RWPE2 (cell line): ENCODE results near the gene GNS.

Experiments used
- ATAC-seq: fragments of 200-7000 bp; cut with Tn5 transposase; 3 replicates; pipeline ENCODE4 v1.9.1; 2021; ENCODE audit warnings: low read depth
- DNase-seq: peaks from one replicate; pipeline ENCODE4 v3.0.0-alpha.2; 2020; ENCODE audit warnings: low spot score
- H3K27ac ChIP-seq: fragments of 450-650 bp; 2 replicates; pipeline ENCODE4 v1.5.1; 2017; ENCODE audit warnings: mild to moderate bottlenecking; ENCODE audit not compliant: poor library complexity, severe bottlenecking
- H3K27me3 ChIP-seq: fragments of 250-450 bp; sonication (Bioruptor Pico); 2 replicates; pipeline ENCODE4 v1.5.1; 2021; ENCODE audit warnings: mild to moderate bottlenecking, moderate library complexity; ENCODE audit not compliant: insufficient read depth, poor library complexity, severe bottlenecking
- H3K36me3 ChIP-seq: fragments of 250-450 bp; sonication (Bioruptor Pico); 2 replicates; pipeline ENCODE4 v1.5.1; 2020; ENCODE audit warnings: low read depth, mild to moderate bottlenecking, moderate library complexity
- H3K4me1 ChIP-seq: fragments of 250-450 bp; sonication (Bioruptor Pico); 2 replicates; pipeline ENCODE4 v1.5.1; 2021; ENCODE audit warnings: mild to moderate bottlenecking, moderate library complexity; ENCODE audit not compliant: insufficient read depth, poor library complexity, severe bottlenecking
- H3K4me3 ChIP-seq: fragments of 250-450 bp; sonication (Bioruptor Pico); 2 replicates; pipeline ENCODE4 v1.5.1; 2021; ENCODE audit warnings: mild to moderate bottlenecking, moderate library complexity; ENCODE audit not compliant: severe bottlenecking
- H3K9me3 ChIP-seq: fragments of 250-450 bp; sonication (Bioruptor Pico); 2 replicates; pipeline ENCODE4 v1.5.1; 2021; ENCODE audit warnings: mild to moderate bottlenecking, moderate library complexity; ENCODE audit not compliant: severe bottlenecking
- CTCF ChIP-seq: fragments of 450-650 bp; IDR thresholded peaks from one replicate; pipeline ENCODE4 v1.5.1; 2017; ENCODE audit warnings: mild to moderate bottlenecking, moderate library complexity; ENCODE audit not compliant: poor library complexity, severe bottlenecking

GNS gene

GRCh38 chr12:64733857-64734256, 25.3 kb downstream of the GNS start:
- peaks cover 33% of the 10 kb centered on the region for H3K36me3 ChIP-seq
- DNase-seq = peak; percentile 90
- ATAC-seq = peak; percentile 98

GRCh38 chr12:64731683-64732082, 27.5 kb downstream of the GNS start:
- H3K4me3 ChIP-seq = no peak overlapping the region
- no peaks in the 10 kb centered on the region for H3K27me3 ChIP-seq
- H3K4me1 ChIP-seq = peaks cover 16% of the 10 kb centered on the region
- H3K36me3 ChIP-seq = peaks cover 33% of the 10 kb centered on the region
- H3K27ac ChIP-seq = no peak overlapping the region
- DNase-seq (no peak), ATAC-seq (no peak)
- H3K9me3 ChIP-seq = no peaks in the 10 kb centered on the region
- TF ChIP-seq CTCF = no peak

More at GRCh38 chr12:64733857-64734256, 25.3 kb downstream of the GNS start:
- no peaks in the 10 kb centered on the region for H3K9me3 ChIP-seq
- no peaks in the 10 kb centered on the region for H3K27me3 ChIP-seq
- no peak overlapping the region for H3K4me3 ChIP-seq
- TF ChIP-seq CTCF = no peak
- H3K27ac ChIP-seq = peak overlapping the region; percentile 22
- H3K4me1 ChIP-seq = peaks cover 29% of the 10 kb centered on the region

- H3K9me3 ChIP-seq = no peaks in the 10 kb centered on the region
- no peak overlapping the region for H3K4me3 ChIP-seq
- H3K36me3 ChIP-seq = peaks cover 26% of the 10 kb centered on the region
- ATAC-seq = no peak
- peaks cover 13% of the 10 kb centered on the region for H3K4me1 ChIP-seq
- no peaks in the 10 kb centered on the region for H3K27me3 ChIP-seq
- H3K27ac ChIP-seq = no peak overlapping the region
- no peak for DNase-seq
- TF ChIP-seq CTCF = no peak
Measured at GRCh38 chr12:64730588-64730969, 28.6 kb downstream of the GNS start.

GRCh38 chr12:64729909-64730587, 29.2 kb downstream of the GNS start:
- Histone ChIP-seq H3K9me3 (no peaks in the 10 kb centered on the region), H3K4me1 (peaks cover 13% of the 10 kb centered on the region), H3K36me3 (peaks cover 21% of the 10 kb centered on the region), H3K27ac (no peak overlapping the region), H3K27me3 (no peaks in the 10 kb centered on the region), H3K4me3 (no peak overlapping the region)
- no peak for DNase-seq
- TF ChIP-seq CTCF = no peak
- no peak for ATAC-seq

GRCh38 chr12:64724201-64724745, 34.9 kb downstream of the GNS start:
- peaks cover 30% of the 10 kb centered on the region for H3K36me3 ChIP-seq
- H3K4me1 ChIP-seq = no peaks in the 10 kb centered on the region
- TF ChIP-seq CTCF = no peak
- H3K4me3 ChIP-seq = no peak overlapping the region
- no peaks in the 10 kb centered on the region for H3K27me3 ChIP-seq
- ATAC-seq = no peak
- DNase-seq = no peak
- no peak overlapping the region for H3K27ac ChIP-seq
- H3K9me3 ChIP-seq = no peaks in the 10 kb centered on the region
